A673 (cell line): ENCODE measurements around the gene ITGAV. TPM values are rescaled to one million over a fixed set of nuclear protein-coding genes. Genes with fewer than 3 reads are reported as not detected.

ENCODE experiments used
- BruUV-seq: library from RNA; stranded (reverse); fragments of 400-500 nt; replicated peaks from 2 replicates; lab custom pipeline; 2021; lab: Mats Ljungman, UMichigan
- CTCF ChIA-PET: fragments of 300-600 bp; sonication (Branson Sonifier 250); formaldehyde crosslinking; loops from one replicate; lab custom pipeline; 2022; ENCODE audit warnings: antibody characterized with exemption; lab: Charles Lee
- POLR2A ChIA-PET: fragments of 300-600 bp; sonication (Branson Sonifier 250); formaldehyde crosslinking; loops from one replicate; lab custom pipeline; 2022; ENCODE audit warnings: antibody characterized with exemption; ENCODE audit not compliant: low non-redundant PET; lab: Charles Lee
- DNase-seq: peaks from one replicate; pipeline ENCODE4 v3.0.0-alpha.2; 2015; ENCODE audit warnings: low spot score
- H3K27ac ChIP-seq: fragments of 200-600 bp; sonication (generic); 2 replicates; pipeline ENCODE4 v1.5.1; 2016; ENCODE audit warnings: mixed run types, low read depth, mild to moderate bottlenecking, mixed read lengths, antibody characterized with exemption, low read length; ENCODE audit not compliant: poor library complexity, severe bottlenecking
- H3K27me3 ChIP-seq: fragments of 200-600 bp; sonication (generic); replicated peaks from 2 replicates; pipeline ENCODE4 v1.6.1; 2017; ENCODE audit warnings: mixed run types, low read depth, mild to moderate bottlenecking, mixed read lengths, antibody characterized with exemption, low read length; ENCODE audit not compliant: insufficient read depth, poor library complexity
- H3K36me3 ChIP-seq: fragments of 200-600 bp; sonication (generic); 2 replicates; pipeline ENCODE4 v1.6.1; 2016; ENCODE audit warnings: mixed run types, mild to moderate bottlenecking, mixed read lengths, antibody characterized with exemption, low read length; ENCODE audit not compliant: insufficient read depth, poor library complexity, severe bottlenecking
- H3K4me1 ChIP-seq: fragments of 200-600 bp; sonication (generic); 2 replicates; pipeline ENCODE4 v1.6.1; 2017; ENCODE audit warnings: mixed run types, mild to moderate bottlenecking, mixed read lengths, antibody characterized with exemption, low read length; ENCODE audit not compliant: insufficient read depth, poor library complexity, severe bottlenecking
- H3K4me3 ChIP-seq: fragments of 200-600 bp; sonication (generic); 2 replicates; pipeline ENCODE4 v1.5.1; 2016; ENCODE audit warnings: low read depth, mixed run types, mild to moderate bottlenecking, mixed read lengths, low read length; ENCODE audit not compliant: poor library complexity, severe bottlenecking
- H3K9me3 ChIP-seq: fragments of 200-600 bp; sonication (generic); 2 replicates; pipeline ENCODE4 v1.6.1; 2016; ENCODE audit warnings: mixed run types, low read depth, mild to moderate bottlenecking, mixed read lengths, antibody characterized with exemption, low read length; ENCODE audit not compliant: poor library complexity, severe bottlenecking
- CTCF ChIP-seq: fragments of 300-800, 200-600 bp; sonication (generic); conservative IDR thresholded peaks from 2 replicates; pipeline ENCODE4 v1.5.1; 2017; ENCODE audit warnings: low read depth, mild to moderate bottlenecking, antibody characterized with exemption, low read length, moderate library complexity, mixed read lengths
- EZH2 ChIP-seq: fragments of 200-600 bp; sonication (generic); IDR thresholded peaks from 2 replicates; pipeline ENCODE4 v1.6.1; 2017; ENCODE audit warnings: borderline replicate concordance, low read depth, mild to moderate bottlenecking, mixed read lengths, antibody characterized with exemption, low read length; ENCODE audit not compliant: poor library complexity, severe bottlenecking
- intact Hi-C: fragments of 100-400 bp; cut with micrococcal nuclease; formaldehyde crosslinking; loops from one replicate; pipeline ENCODE4 v1.10.0; 2022; ENCODE audit not compliant: unreplicated experiment
- total RNA-seq: library from RNA; stranded (reverse); gene quantifications from 2 replicates; pipeline ENCODE4 v1.2.3, GENCODE V29; 2021

The ITGAV gene
- total RNA-seq, 1 experiment from 2014 or later: 28.4 TPM

GRCh38 chr2:186610785-186611184 lies 20.9 kb downstream of the ITGAV start:
- CTCF ChIA-PET: no interaction called here
- no peaks in the 10 kb centered on the region for H3K9me3 ChIP-seq
- POLR2A ChIA-PET: no interaction called here
- TF ChIP-seq EZH2 (no peak), CTCF (no peak)
- BruUV-seq: no TSS peak
- H3K27me3 ChIP-seq: no peaks in the 10 kb centered on the region
- peaks cover 7% of the 10 kb centered on the region for H3K4me1 ChIP-seq
- no peak overlapping the region for H3K4me3 ChIP-seq
- no peaks in the 10 kb centered on the region for H3K36me3 ChIP-seq
- intact Hi-C loops: no loop called here
- no peak overlapping the region for H3K27ac ChIP-seq
- no peak for DNase-seq

DNA sequence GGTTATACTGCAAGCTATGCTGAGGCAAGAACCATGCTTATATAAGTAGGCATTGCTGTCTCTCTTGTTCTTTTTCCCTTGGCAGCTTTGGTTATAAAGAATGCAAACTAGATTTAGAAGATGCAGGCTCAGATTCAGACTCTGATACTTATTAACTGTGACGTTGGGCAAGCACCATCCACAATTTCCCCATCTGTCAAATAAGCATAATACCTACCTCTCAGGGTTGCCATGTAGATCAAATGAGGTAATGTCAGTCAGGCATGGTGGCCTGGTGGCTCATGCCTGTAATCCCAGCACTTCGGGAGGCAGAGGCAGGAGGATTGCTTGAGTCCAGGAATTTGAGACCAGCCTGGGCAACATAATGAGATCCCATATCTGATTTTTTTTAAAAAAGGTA lies 21.7 kb downstream of the ITGAV start:
- ChIA-PET POLR2A (no interaction called here), CTCF (no interaction called here)
- Histone ChIP-seq H3K36me3 (no peaks in the 10 kb centered on the region), H3K4me3 (no peak overlapping the region), H3K4me1 (peaks cover 7% of the 10 kb centered on the region), H3K27me3 (no peaks in the 10 kb centered on the region), H3K9me3 (no peaks in the 10 kb centered on the region), H3K27ac (no peak overlapping the region)
- intact Hi-C loops: no loop called here
- BruUV-seq: no TSS peak
- TF ChIP-seq EZH2: no peak
- no peak for TF ChIP-seq CTCF
- DNase-seq: no peak

- Histone ChIP-seq H3K4me1 (peaks cover 7% of the 10 kb centered on the region), H3K4me3 (no peak overlapping the region), H3K9me3 (no peaks in the 10 kb centered on the region), H3K36me3 (no peaks in the 10 kb centered on the region), H3K27me3 (no peaks in the 10 kb centered on the region), H3K27ac (no peak overlapping the region)
- TF ChIP-seq EZH2: no peak
- TF ChIP-seq CTCF: no peak
- ChIA-PET POLR2A (no interaction called here), CTCF (no interaction called here)
- BruUV-seq: no TSS peak
- intact Hi-C loops: no loop called here
- DNase-seq: no peak
These were observed 22.2 kb downstream of the ITGAV start for GRCh38 chr2:186612026-186612425.
